SU-DHL-6 (cell line): Measurements from ENCODE around the gene GIMAP7.

Source experiments
- EZH2phosphoT487 ChIP-seq: fragments of 200-600 bp; sonication (generic), shearing (Covaris generic); conservative IDR thresholded peaks from 2 replicates; pipeline ENCODE4 v1.6.1; 2018; ENCODE audit warnings: mild to moderate bottlenecking, antibody characterized with exemption, low read length, moderate library complexity, mixed read lengths
- TF ChIP-seq, protein P1 (sequence below): fragments of 200-600 bp; sonication (generic); IDR thresholded peaks from one replicate; pipeline ENCODE4 v1.5.1; 2017; ENCODE audit warnings: antibody characterized with exemption, mild to moderate bottlenecking, low read length, moderate library complexity; ENCODE audit not compliant: insufficient read depth, poor library complexity, severe bottlenecking

DNA sequence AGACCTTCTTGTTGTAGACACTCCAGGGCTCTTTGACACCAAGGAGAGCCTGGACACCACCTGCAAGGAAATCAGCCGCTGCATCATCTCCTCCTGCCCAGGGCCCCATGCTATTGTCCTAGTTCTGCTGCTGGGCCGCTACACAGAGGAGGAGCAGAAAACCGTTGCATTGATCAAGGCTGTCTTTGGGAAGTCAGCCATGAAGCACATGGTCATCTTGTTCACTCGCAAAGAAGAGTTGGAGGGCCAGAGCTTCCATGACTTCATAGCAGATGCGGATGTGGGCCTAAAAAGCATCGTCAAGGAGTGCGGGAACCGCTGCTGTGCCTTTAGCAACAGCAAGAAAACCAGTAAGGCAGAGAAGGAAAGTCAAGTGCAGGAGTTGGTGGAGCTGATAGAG lies 5.5 kb downstream of the GIMAP7 start:
- TF ChIP-seq, protein P1, sequence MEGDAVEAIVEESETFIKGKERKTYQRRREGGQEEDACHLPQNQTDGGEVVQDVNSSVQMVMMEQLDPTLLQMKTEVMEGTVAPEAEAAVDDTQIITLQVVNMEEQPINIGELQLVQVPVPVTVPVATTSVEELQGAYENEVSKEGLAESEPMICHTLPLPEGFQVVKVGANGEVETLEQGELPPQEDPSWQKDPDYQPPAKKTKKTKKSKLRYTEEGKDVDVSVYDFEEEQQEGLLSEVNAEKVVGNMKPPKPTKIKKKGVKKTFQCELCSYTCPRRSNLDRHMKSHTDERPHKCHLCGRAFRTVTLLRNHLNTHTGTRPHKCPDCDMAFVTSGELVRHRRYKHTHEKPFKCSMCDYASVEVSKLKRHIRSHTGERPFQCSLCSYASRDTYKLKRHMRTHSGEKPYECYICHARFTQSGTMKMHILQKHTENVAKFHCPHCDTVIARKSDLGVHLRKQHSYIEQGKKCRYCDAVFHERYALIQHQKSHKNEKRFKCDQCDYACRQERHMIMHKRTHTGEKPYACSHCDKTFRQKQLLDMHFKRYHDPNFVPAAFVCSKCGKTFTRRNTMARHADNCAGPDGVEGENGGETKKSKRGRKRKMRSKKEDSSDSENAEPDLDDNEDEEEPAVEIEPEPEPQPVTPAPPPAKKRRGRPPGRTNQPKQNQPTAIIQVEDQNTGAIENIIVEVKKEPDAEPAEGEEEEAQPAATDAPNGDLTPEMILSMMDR = no peak
- TF ChIP-seq EZH2phosphoT487 = no peak
